Caco-2 (cell line): ENCODE data around the gene SGPP2. TPM values are rescaled to one million over a fixed set of nuclear protein-coding genes. Genes with fewer than 3 reads are reported as not detected.

Experiments
- BruUV-seq: library from RNA; stranded (reverse); fragments of 400-500 nt; replicated peaks from 2 replicates; lab custom pipeline; 2021; lab: Mats Ljungman, UMichigan
- CTCF ChIA-PET: fragments of 300-600 bp; sonication (Branson Sonifier 250); formaldehyde crosslinking; loops from one replicate; lab custom pipeline; 2022; ENCODE audit warnings: antibody characterized with exemption; lab: Charles Lee
- POLR2A ChIA-PET: fragments of 300-600 bp; sonication (Branson Sonifier 250); formaldehyde crosslinking; loops from one replicate; lab custom pipeline; 2022; ENCODE audit warnings: antibody characterized with exemption; lab: Charles Lee
- DNase-seq, 2 experiments: peaks; one replicate each; pipeline versions ENCODE4 v3.0.0 to v3.0.0-alpha.2; 2020 to 2022
- H3K27me3 ChIP-seq: replicated peaks from 2 replicates; pipeline ENCODE4 v1.6.0; 2011; ENCODE audit warnings: low read length; ENCODE audit not compliant: control insufficient read depth, insufficient read depth
- H3K36me3 ChIP-seq: 2 replicates; pipeline ENCODE4 v1.5.1; 2011; ENCODE audit warnings: low read length; ENCODE audit not compliant: control insufficient read depth, insufficient read depth
- H3K4me1 ChIP-seq: fragments of 250-450 bp; sonication (Bioruptor Pico); 2 replicates; pipeline ENCODE4 v1.5.1; 2020; ENCODE audit warnings: mild to moderate bottlenecking
- H3K4me3 ChIP-seq: 2 replicates; pipeline ENCODE4 v1.5.1; 2011; ENCODE audit warnings: low read depth, mild to moderate bottlenecking, control low read depth, low read length
- H3K9me3 ChIP-seq: fragments of 250-450 bp; sonication (Bioruptor Pico); 2 replicates; pipeline ENCODE4 v1.5.1; 2020; ENCODE audit warnings: mild to moderate bottlenecking, moderate library complexity
- H3K27ac Mint-ChIP-seq: one replicate; pipeline ENCODE4 v1.8.0; 2022; ENCODE audit warnings: mixed read lengths; ENCODE audit not compliant: unreplicated experiment
- H3K27me3 Mint-ChIP-seq: one replicate; pipeline ENCODE4 v1.8.0; 2022; ENCODE audit warnings: mixed read lengths; ENCODE audit not compliant: insufficient read depth, unreplicated experiment
- H3K36me3 Mint-ChIP-seq: one replicate; pipeline ENCODE4 v1.8.0; 2022; ENCODE audit warnings: mild to moderate bottlenecking, mixed read lengths; ENCODE audit not compliant: insufficient read depth, unreplicated experiment
- H3K4me1 Mint-ChIP-seq: one replicate; pipeline ENCODE4 v1.8.0; 2022; ENCODE audit warnings: low read depth, mixed read lengths; ENCODE audit not compliant: unreplicated experiment
- H3K4me3 Mint-ChIP-seq: one replicate; pipeline ENCODE4 v1.8.0; 2022; ENCODE audit warnings: mild to moderate bottlenecking, moderate library complexity, mixed read lengths; ENCODE audit not compliant: unreplicated experiment
- H3K9me3 Mint-ChIP-seq: one replicate; pipeline ENCODE4 v1.8.0; 2022; ENCODE audit warnings: mixed read lengths; ENCODE audit not compliant: unreplicated experiment
- intact Hi-C: fragments of 100-400 bp; cut with micrococcal nuclease; formaldehyde crosslinking; loops from one replicate; pipeline ENCODE4 v1.10.0; 2022; ENCODE audit not compliant: unreplicated experiment
- total RNA-seq: library from RNA; stranded (reverse); gene quantifications from 2 replicates; pipeline ENCODE4 v1.2.3, GENCODE V29; 2022
- TF ChIP-seq, protein P1 (sequence below), 2 experiments: fragments of 200-600 bp in 1 of 2; IDR thresholded peaks; 1 replicate in 1 of 2; 2 replicates in 1 of 2; pipeline versions ENCODE4 v1.5.1 to v1.8.0; 2011 to 2022; ENCODE audit warnings: antibody characterized with exemption in 1 of 2, control low read depth in 1 of 2, inconsistent platforms in 1 of 2, low read depth in 1 of 2, low read length in 1 of 2, mild to moderate bottlenecking in 1 of 2, moderate library complexity in 1 of 2; ENCODE audit not compliant: insufficient read depth in 1 of 2, severe bottlenecking in 1 of 2, unreplicated experiment in 1 of 2

Gene SGPP2
- total RNA-seq, 1 experiment from 2014 or later: not detected

DNA sequence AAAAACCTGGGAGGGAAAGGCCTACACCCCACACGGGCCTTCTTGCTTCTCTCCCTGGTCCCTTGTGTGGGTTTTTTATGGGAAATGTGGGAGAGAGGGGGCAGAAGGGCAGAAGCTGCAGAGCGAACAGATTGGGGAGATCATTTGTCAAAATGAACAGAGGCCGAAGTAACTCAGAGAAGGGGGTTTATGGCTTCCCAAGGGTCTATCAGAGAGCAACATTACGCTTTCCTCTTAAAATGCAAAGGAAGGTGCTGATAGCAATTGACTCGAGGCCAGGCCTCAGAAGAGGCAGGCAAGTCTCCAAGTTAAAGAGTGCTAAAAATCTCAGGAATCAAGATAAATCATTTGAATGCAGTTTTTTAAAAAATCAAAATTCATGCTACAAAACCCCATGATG lies 101.5 kb downstream of the SGPP2 start:
- H3K36me3 Mint-ChIP-seq: no peaks in the 10 kb centered on the region
- H3K27me3 ChIP-seq: no peaks in the 10 kb centered on the region
- intact Hi-C loops: no loop called here
- no peaks in the 10 kb centered on the region for H3K4me1 ChIP-seq
- POLR2A ChIA-PET: no interaction called here
- TF ChIP-seq, protein P1, sequence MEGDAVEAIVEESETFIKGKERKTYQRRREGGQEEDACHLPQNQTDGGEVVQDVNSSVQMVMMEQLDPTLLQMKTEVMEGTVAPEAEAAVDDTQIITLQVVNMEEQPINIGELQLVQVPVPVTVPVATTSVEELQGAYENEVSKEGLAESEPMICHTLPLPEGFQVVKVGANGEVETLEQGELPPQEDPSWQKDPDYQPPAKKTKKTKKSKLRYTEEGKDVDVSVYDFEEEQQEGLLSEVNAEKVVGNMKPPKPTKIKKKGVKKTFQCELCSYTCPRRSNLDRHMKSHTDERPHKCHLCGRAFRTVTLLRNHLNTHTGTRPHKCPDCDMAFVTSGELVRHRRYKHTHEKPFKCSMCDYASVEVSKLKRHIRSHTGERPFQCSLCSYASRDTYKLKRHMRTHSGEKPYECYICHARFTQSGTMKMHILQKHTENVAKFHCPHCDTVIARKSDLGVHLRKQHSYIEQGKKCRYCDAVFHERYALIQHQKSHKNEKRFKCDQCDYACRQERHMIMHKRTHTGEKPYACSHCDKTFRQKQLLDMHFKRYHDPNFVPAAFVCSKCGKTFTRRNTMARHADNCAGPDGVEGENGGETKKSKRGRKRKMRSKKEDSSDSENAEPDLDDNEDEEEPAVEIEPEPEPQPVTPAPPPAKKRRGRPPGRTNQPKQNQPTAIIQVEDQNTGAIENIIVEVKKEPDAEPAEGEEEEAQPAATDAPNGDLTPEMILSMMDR (IDR thresholded peaks at IDR 0.05; ENCODE audit: insufficient read depth in 1 of 2, low read depth in 1 of 2, low read length in 1 of 2, severe bottlenecking in 1 of 2, unreplicated experiment in 1 of 2): no peak
- no peak for DNase-seq
- no peaks in the 10 kb centered on the region for H3K9me3 ChIP-seq
- no peak overlapping the region for H3K27ac Mint-ChIP-seq
- CTCF ChIA-PET: interaction anchor here (0.6 kb wide), 1 partner anchor 794 kb away, joined by 3 read pairs; no protein-coding TSS in a partner anchor
- H3K4me3 Mint-ChIP-seq: no peak overlapping the region
- H3K36me3 ChIP-seq: no peaks in the 10 kb centered on the region
- no peaks in the 10 kb centered on the region for H3K27me3 Mint-ChIP-seq
- H3K4me1 Mint-ChIP-seq: no peaks in the 10 kb centered on the region
- BruUV-seq: no TSS peak
- H3K9me3 Mint-ChIP-seq: no peaks in the 10 kb centered on the region
- H3K4me3 ChIP-seq: no peak overlapping the region

DNA sequence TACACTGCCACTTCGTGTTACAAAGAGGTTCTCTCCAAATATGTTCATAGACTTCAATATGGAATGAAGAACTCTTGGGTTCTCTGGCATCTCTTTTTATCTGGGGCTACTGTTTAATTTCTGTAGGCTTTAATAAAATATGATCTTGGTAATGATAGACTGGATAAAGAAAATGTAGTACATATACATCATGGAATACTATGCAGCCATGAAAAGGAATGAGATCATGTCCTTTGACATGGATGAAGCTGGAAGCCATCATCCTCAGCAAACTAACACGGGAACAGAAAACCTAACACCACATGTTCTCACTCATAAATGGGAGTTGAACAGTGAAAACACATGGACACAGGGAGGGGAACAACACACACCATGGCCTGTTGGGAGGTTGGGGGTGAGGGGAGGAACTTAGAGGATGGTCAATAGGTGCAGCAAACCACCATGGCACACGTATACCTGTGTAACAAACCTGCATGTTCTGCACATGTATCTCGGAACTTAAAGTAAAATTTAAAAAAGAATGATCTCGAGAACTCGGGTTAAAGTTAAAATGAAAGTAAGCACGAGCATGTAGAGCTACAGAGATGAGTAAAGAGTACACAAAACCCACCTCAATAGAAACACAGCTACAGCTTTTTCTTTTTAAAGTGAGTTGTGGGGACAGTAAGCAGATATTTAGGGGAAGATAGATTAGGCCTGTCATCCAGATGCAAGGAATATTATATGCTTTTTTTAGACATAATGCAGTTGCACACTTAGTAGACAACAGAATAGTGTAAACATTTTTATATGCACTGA lies 102.3 kb downstream of the SGPP2 start:
- BruUV-seq: no TSS peak

DNA sequence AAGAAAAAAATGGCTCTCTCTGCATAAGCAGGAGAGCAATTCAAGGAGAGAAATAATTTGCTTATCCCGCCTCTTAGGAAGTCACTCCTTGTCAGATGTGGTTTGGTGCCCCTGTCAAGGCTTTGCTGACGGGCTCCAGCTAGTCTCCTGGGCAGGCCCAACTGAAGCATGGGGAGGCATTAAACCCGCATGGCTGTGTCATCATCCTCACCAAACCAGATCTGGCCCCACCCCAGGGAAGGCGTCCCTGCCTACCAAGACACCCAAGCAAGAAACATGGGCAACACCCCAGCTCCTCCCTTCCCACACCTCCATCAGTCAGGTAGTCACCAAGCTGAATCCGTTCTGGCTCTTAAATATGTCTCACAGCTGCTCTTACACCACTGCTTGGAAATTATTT lies 108.0 kb downstream of the SGPP2 start:
- Histone ChIP-seq H3K4me1 (no peaks in the 10 kb centered on the region), H3K36me3 (no peaks in the 10 kb centered on the region), H3K9me3 (no peaks in the 10 kb centered on the region), H3K4me3 (no peak overlapping the region), H3K27me3 (no peaks in the 10 kb centered on the region)
- CTCF ChIA-PET: no interaction called here
- Mint-ChIP-seq H3K4me3 (no peak overlapping the region), H3K36me3 (no peaks in the 10 kb centered on the region), H3K27ac (no peak overlapping the region), H3K9me3 (no peaks in the 10 kb centered on the region), H3K4me1 (no peaks in the 10 kb centered on the region), H3K27me3 (peaks cover 4% of the 10 kb centered on the region)
- no peak for DNase-seq
- POLR2A ChIA-PET: no interaction called here
- intact Hi-C loops: no loop called here
- no TSS peak for BruUV-seq
- TF ChIP-seq, protein P1 (IDR thresholded peaks at IDR 0.05; ENCODE audit: insufficient read depth in 1 of 2, low read depth in 1 of 2, low read length in 1 of 2, severe bottlenecking in 1 of 2, unreplicated experiment in 1 of 2): no peak

More for the DNA sequence above, 102.3 kb downstream of the SGPP2 start:
- Histone ChIP-seq H3K27me3 (no peaks in the 10 kb centered on the region), H3K36me3 (no peaks in the 10 kb centered on the region), H3K4me1 (no peaks in the 10 kb centered on the region), H3K4me3 (no peak overlapping the region), H3K9me3 (no peaks in the 10 kb centered on the region)
- H3K9me3 Mint-ChIP-seq: no peaks in the 10 kb centered on the region
- H3K4me3 Mint-ChIP-seq: no peak overlapping the region
- POLR2A ChIA-PET: no interaction called here
- no peaks in the 10 kb centered on the region for H3K36me3 Mint-ChIP-seq
- H3K4me1 Mint-ChIP-seq: no peaks in the 10 kb centered on the region
- TF ChIP-seq, protein P1 (IDR thresholded peaks at IDR 0.05; ENCODE audit: insufficient read depth in 1 of 2, low read depth in 1 of 2, low read length in 1 of 2, severe bottlenecking in 1 of 2, unreplicated experiment in 1 of 2): no peak
- CTCF ChIA-PET: no interaction called here
- H3K27ac Mint-ChIP-seq: no peak overlapping the region
- intact Hi-C loops: no loop called here
- DNase-seq: no peak
- H3K27me3 Mint-ChIP-seq: no peaks in the 10 kb centered on the region
